ENCODE data around the gene NSA2.

NSA2 gene

GRCh38 chr5:74765929-74766328, 1.1 kb upstream of the NSA2 start:
- no peaks in the 10 kb centered on the region for H3K27me3 ChIP-seq (replicated peaks; ENCODE audit: control insufficient read depth, insufficient read depth, low read length)
- peaks cover 2% of the 10 kb centered on the region for H3K36me3 ChIP-seq (ENCODE audit: control insufficient read depth, insufficient read depth, low read length)
- no peak for TF ChIP-seq CTCF (IDR thresholded peaks at IDR 0.05; ENCODE audit: insufficient read depth, low read length, poor library complexity, severe bottlenecking)
- peak overlapping the region; percentile 91 for H3K4me3 ChIP-seq (replicated peaks; ENCODE audit: low read depth, low read length)
- DNase-seq (ENCODE audit: extremely low read depth, insufficient read length) = no peak

GRCh38 chr5:74766418-74766848, 616 bp upstream of the NSA2 start:
- DNase-seq (ENCODE audit: extremely low read depth, insufficient read length) = peak; percentile 9
- H3K36me3 ChIP-seq (ENCODE audit: control insufficient read depth, insufficient read depth, low read length) = peaks cover 2% of the 10 kb centered on the region
- no peaks in the 10 kb centered on the region for H3K27me3 ChIP-seq (replicated peaks; ENCODE audit: control insufficient read depth, insufficient read depth, low read length)
- H3K4me3 ChIP-seq (replicated peaks; ENCODE audit: low read depth, low read length) = peak overlapping the region; percentile 91
- peak; percentile 42 for TF ChIP-seq CTCF (IDR thresholded peaks at IDR 0.05; ENCODE audit: insufficient read depth, low read length, poor library complexity, severe bottlenecking)

DNA sequence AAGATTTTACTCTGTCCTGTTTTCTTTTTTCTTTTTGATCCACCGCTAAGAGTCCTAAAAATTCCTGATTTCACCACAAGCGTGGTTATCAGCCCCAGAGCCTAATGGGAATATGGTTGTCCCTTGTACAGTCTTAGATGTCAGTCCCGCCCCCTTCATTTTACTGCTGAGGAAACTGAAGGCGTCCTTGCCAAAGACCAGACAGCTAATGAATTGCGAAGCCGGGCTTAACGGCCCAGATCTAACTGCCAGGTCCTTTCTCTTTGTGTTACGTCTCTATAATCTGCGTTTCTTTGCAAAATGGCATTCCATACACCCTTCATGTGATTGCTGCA, 497 bp downstream of the NSA2 start:
- H3K27me3 ChIP-seq (replicated peaks; ENCODE audit: control insufficient read depth, insufficient read depth, low read length) = no peaks in the 10 kb centered on the region
- no peak for DNase-seq (ENCODE audit: extremely low read depth, insufficient read length)
- TF ChIP-seq CTCF (IDR thresholded peaks at IDR 0.05; ENCODE audit: insufficient read depth, low read length, poor library complexity, severe bottlenecking) = no peak
- peaks cover 1% of the 10 kb centered on the region for H3K36me3 ChIP-seq (ENCODE audit: control insufficient read depth, insufficient read depth, low read length)
- H3K4me3 ChIP-seq (replicated peaks; ENCODE audit: low read depth, low read length) = peak overlapping the region; percentile 91

GRCh38 chr5:74772359-74772758, 5.3 kb downstream of the NSA2 start:
- H3K27me3 ChIP-seq (replicated peaks; ENCODE audit: control insufficient read depth, insufficient read depth, low read length) = no peaks in the 10 kb centered on the region
- peaks cover 1% of the 10 kb centered on the region for H3K36me3 ChIP-seq (ENCODE audit: control insufficient read depth, insufficient read depth, low read length)
- no peak overlapping the region for H3K4me3 ChIP-seq (replicated peaks; ENCODE audit: low read depth, low read length)
- DNase-seq (ENCODE audit: extremely low read depth, insufficient read length) = no peak
- no peak for TF ChIP-seq CTCF (IDR thresholded peaks at IDR 0.05; ENCODE audit: insufficient read depth, low read length, poor library complexity, severe bottlenecking)

DNA sequence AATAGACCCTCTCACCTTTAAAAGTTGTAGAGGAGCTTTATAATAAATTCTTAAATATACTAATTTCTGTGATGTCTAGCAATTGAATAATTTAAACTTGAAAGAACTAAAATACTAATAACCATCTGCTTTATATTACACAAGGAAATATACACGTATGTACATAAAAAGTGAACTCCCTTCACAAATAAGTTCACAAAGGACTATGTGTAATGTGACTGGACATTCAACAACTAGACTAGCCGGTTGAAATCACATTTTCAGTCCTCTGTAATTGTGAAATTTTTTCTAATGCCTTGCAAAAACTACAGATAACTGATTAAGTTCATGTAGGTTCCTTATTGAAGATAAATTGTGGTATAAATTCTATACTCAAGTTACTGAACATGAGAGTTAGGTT, 11.6 kb downstream of the NSA2 start:
- H3K27me3 ChIP-seq (replicated peaks; ENCODE audit: control insufficient read depth, insufficient read depth, low read length) = no peaks in the 10 kb centered on the region
- no peak overlapping the region for H3K4me3 ChIP-seq (replicated peaks; ENCODE audit: low read depth, low read length)
- no peak for TF ChIP-seq CTCF (IDR thresholded peaks at IDR 0.05; ENCODE audit: insufficient read depth, low read length, poor library complexity, severe bottlenecking)
- DNase-seq (ENCODE audit: extremely low read depth, insufficient read length) = no peak
- no peaks in the 10 kb centered on the region; the same call in none of the 2 replicates for H3K36me3 ChIP-seq (ENCODE audit: control insufficient read depth, insufficient read depth, low read length)

- peak; percentile 3 for TF ChIP-seq CTCF (IDR thresholded peaks at IDR 0.05; ENCODE audit: insufficient read depth, low read length, poor library complexity, severe bottlenecking)
- no peaks in the 10 kb centered on the region for H3K27me3 ChIP-seq (replicated peaks; ENCODE audit: control insufficient read depth, insufficient read depth, low read length)
- H3K4me3 ChIP-seq (replicated peaks; ENCODE audit: low read depth, low read length) = no peak overlapping the region
- H3K36me3 ChIP-seq (ENCODE audit: control insufficient read depth, insufficient read depth, low read length) = no peaks in the 10 kb centered on the region
- no peak for DNase-seq (ENCODE audit: extremely low read depth, insufficient read length)
Measured at GRCh38 chr5:74786851-74787250, 19.8 kb downstream of the NSA2 start.
